HG02884 (cell line): ENCODE measurements around the gene C11orf98.
"Not testable (repeated sequence)": the region's sequence is repeated elsewhere in the genome, so short reads cannot be mapped to it uniquely, and the experiment has no call there.

ENCODE experiments used
- ATAC-seq: cut with Tn5 transposase; IDR thresholded peaks from one replicate; pipeline ENCODE4 v1.9.1; 2021; ENCODE audit warnings: mild to moderate bottlenecking, moderate library complexity; ENCODE audit not compliant: unreplicated experiment

The C11orf98 gene

GRCh38 chr11:62687508-62688396, 22.7 kb upstream of the C11orf98 start:
- ATAC-seq = no peak

- no peak for ATAC-seq
Measured at GRCh38 chr11:62682518-62682917, 17.5 kb upstream of the C11orf98 start.

GRCh38 chr11:62680825-62681240, 15.8 kb upstream of the C11orf98 start:
- ATAC-seq = no peak

- ATAC-seq = peak; percentile 69
Measured at GRCh38 chr11:62678770-62679696, 14.0 kb upstream of the C11orf98 start, which contains the start of gene UBXN1. Gene UBXN1, minus strand, starts transcription at chr11:62679073. Its CDS starts 150 bp downstream, at chr11:62678923.

- ATAC-seq = no peak
Measured at GRCh38 chr11:62678433-62678769, 13.4 kb upstream of the C11orf98 start.

GRCh38 chr11:62677714-62678113, 12.7 kb upstream of the C11orf98 start:
- no peak for ATAC-seq

GRCh38 chr11:62677156-62677555, 12.1 kb upstream of the C11orf98 start:
- ATAC-seq = no peak

GRCh38 chr11:62676698-62677097, 11.7 kb upstream of the C11orf98 start:
- no peak for ATAC-seq

GRCh38 chr11:62675415-62675814, 10.4 kb upstream of the C11orf98 start:
- not testable (repeated sequence) for ATAC-seq

GRCh38 chr11:62673196-62673525, 8.2 kb upstream of the C11orf98 start:
- ATAC-seq = no peak

- ATAC-seq = peak; percentile 59
Measured at GRCh38 chr11:62671608-62672389, 6.8 kb upstream of the C11orf98 start, which contains the start of the genes LBHD1 and UQCC3. Gene LBHD1, minus strand, starts transcription at chr11:62672267. Its CDS starts 2,236 bp downstream, at chr11:62670031. Gene UQCC3, plus strand, starts transcription at chr11:62671673. Its CDS starts 73 bp downstream, at chr11:62671746.

GRCh38 chr11:62671236-62671607, 6.2 kb upstream of the C11orf98 start:
- ATAC-seq = no peak

- ATAC-seq = no peak
Measured at GRCh38 chr11:62669420-62670161, 4.6 kb upstream of the C11orf98 start.

GRCh38 chr11:62667460-62667859, 2.5 kb upstream of the C11orf98 start:
- ATAC-seq = no peak

- ATAC-seq = no peak
Measured at GRCh38 chr11:62666259-62666926, 1.4 kb upstream of the C11orf98 start.

GRCh38 chr11:62665599-62666258, 719 bp upstream of the C11orf98 start:
- ATAC-seq = peak; percentile 14

GRCh38 chr11:62664405-62665074, 470 bp downstream of the C11orf98 start:
- ATAC-seq = peak; percentile 22

GRCh38 chr11:62656796-62657429, 8.1 kb downstream of the C11orf98 start:
- ATAC-seq = no peak
